Stimulated activated CD8-positive, alpha-beta memory T cell treated with anti-CD3 and anti-CD28 coated beads, Interleukin-7, amount 100 ng/mL, for 48 hours (primary cell): Measurements from ENCODE around the gene AK2.
A peak's percentile ranks its signal among the peaks of the same experiment; 100 is the strongest.
"Not testable (repeated sequence)": the region's sequence is repeated elsewhere in the genome, so short reads cannot be mapped to it uniquely, and the experiment has no call there.

ENCODE experiments used
- DNase-seq, 2 donors: peaks; one replicate each; pipeline ENCODE4 v3.0.0-alpha.2; 2020; ENCODE audit warnings: low read depth in 1 of 2; ENCODE audit errors: extremely low read depth in 1 of 2

AK2 gene

DNA sequence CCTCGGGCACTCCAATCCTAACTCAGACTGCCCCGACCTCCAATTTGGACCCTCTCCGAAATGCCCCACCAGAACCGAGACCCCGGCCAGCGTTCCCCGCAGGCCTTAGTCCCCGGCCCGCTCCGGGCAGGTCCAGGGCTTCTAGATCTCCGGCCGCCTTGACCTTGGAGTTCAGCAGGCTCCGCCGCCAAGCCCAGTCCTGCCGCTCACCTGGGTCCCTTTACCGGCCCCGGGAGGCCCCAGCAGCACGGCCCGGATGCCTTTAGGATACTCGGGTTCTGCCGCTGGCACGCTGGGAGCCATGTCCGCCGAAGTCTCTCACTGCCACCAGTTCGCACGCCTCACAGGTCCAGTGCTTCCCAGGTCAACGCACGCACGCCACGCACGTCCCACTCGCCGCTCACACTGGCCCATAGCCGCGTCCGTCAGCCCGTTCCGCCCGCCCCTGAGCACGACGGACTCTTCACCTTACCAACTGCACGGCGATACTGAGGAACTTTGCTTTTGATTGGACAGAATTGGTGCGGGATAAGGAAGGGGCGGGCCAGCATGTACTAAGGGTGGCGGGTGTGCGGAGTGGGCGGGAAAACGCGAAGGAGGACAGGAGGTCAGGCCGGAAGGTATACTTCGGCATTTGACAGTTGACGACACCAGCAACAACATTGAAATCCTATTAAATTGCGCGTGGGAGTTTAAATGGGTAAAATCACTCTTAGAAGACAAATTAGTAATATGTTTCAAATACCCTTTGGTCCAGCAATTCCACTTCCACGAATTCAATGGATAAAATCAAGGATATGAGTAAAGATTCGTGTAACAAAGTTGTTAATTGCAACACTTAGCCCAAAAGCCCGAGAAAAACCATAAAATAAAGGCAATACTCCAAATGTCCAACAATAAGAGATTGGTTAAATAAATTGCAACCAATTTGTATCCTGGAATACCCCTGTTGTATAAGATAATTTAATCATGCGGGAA, at the start of gene AK2:
Gene AK2 (minus strand): TSS at position 358 of the 978 bp plus-strand sequence. CDS start 55 bp downstream, at position 303.
- DNase-seq = peak; percentile 88 to 93

DNA sequence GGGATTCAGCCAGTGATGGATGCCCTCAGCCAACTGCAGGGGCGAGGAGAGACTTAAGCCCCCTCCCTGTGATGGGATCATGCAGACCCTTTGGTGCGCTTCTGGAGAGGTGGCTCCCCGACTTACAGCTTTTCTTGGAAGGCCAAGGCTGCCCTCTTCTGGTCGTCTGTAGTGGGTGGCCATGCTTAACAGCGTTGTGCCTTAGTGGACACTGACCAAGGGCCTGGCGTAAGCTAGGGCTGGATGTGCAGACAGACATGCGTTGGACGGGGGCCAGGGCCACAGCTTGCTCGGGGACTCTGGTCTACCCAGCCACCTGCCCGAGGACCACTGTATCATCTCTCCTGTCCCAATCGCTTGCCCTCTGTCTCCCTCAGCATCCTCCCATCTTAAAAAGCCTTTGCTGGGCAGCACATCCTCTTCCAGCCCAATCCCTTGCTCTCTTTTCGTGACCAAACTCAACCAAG, 49.7 kb upstream of the AK2 start:
- no peak for DNase-seq

DNA sequence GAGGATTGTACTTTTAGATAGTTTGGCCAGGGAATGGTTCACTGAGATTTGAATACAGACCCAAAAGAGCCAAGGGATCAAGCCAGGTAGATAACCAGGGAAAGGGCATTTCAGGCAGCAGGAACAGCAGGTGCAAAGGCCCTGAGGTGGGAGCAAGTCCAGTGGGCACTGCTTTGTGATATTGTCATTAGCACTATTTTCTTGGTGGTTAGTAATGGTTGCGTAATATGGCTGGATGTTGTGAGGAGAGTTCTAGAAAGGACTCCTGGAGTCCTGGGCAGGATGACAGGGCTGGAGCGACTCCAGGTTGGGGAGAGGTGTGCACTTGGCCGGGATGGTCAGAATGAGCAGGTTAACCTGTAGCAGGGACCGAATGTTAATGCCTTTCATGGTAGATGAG, 48.6 kb upstream of the AK2 start:
- no peak for DNase-seq

DNA sequence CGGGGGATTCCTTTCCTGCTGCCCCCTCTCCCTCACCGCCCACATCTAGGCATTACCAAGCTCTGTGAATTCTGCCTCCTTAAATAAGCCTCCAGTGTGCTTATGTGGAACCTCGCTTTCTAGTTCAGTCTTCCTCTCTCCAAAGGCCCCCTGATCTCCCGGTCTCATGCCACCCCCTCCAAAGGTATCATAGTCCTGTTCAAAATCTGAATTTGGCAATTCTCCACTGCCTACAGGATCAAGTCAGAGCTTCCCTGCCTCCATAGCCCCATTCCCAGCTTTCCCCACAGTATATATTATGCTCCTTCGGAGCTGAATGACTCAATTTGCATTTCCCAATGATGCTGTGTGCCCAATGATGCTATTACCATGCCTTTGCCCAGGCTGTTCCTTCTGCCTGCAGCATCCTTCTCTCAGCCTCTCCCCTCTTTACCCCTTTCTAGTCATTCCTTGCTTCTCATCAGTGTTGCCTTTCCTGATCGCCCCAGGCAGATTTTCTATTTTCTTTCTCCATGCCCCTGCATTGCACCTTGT, 46.0 kb upstream of the AK2 start:
- DNase-seq = no peak

DNA sequence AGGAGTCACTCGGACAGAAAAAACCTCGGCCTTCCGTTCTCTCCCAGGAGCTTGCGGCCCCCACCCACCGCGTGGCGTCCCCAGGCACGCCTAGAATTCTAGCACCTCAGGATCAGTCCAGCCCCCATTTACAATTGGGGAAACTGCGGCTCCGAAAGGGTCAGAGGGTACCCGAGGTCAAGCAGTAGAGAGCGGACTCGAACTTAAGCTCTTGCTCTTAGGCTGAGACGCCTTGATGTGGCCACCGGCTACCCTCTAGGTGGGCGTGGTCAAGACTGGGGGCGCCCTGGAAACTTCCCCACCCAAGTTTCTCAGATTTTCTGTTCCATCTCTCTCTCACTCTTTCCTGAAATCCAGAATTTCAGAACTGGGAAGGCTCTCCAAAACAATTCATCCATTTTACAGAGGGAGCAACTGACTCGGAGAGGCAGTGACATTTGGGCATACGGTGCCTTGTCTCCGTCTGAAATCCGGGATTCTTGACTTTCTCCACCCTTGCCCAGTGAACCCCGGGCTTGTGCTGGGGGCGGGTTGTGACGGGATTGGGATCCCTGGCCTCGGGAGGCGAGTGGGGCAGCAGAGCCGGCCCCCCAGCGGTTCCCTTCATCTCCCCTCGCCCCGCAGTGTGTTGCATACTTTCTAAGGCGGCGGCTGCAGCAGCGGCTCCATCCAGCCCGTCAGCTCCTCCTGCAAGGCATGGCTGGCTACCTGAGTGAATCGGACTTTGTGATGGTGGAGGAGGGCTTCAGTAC, 45.0 kb upstream of the AK2 start:
- DNase-seq = no peak

DNA sequence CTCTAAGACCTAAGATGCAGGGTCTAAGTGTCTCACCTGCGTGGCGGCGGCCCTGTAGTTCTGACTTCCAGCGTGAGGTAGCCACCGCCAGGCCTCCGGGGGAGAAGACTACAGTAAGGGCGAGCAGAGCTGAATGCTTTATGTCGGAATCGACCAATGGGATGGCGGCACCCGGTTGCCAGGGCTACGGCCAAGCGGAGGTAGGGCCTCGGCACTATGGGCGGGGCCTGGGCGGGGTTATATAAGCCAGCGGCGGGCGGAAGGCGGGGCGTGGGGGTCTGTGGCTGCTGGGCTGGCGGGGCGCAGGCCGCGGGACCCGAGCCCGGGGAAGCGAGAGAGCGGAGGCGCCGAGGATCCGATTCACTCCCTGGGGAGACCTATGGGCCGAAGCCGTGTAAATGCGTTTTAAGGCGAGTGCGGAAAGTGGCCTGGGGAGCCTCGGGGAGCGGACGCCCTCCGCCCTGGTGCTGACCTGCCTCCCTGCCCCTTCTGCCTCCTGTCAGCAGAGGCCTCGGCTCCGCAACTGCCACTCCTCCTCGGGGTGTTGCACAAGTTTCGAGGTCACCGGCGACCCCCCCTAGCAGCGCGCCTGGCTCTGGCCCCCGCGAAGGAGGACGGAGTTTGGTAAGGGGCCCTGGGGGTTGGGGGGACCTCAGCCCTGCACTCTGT, 44.3 kb upstream of the AK2 start, which contains the start of gene AZIN2:
Gene AZIN2 (plus strand): TSS at position 269 of the 669 bp plus-strand sequence. CDS start 1,097 bp downstream, outside the sequence.
- DNase-seq = peak; percentile 90 to 95

DNA sequence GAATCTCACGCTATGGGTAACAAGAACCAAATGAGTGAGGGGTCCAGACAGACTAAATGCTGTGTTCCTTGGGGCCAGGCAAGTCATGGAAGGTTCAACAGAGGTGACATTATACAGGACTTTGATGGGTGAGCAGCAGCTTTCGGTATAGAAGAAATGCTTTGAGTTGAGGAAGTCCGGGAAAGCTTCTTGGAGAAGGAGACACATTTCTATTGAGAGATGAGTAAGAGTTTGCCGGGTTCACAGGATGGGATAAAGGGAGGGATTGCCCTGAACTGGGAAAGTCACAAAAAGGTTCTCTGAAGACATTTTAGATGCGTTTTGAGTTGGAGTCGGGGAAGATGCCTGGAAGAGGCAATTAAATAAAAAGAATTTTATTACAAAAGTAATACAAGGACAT, 43.7 kb upstream of the AK2 start:
- DNase-seq = no peak

DNA sequence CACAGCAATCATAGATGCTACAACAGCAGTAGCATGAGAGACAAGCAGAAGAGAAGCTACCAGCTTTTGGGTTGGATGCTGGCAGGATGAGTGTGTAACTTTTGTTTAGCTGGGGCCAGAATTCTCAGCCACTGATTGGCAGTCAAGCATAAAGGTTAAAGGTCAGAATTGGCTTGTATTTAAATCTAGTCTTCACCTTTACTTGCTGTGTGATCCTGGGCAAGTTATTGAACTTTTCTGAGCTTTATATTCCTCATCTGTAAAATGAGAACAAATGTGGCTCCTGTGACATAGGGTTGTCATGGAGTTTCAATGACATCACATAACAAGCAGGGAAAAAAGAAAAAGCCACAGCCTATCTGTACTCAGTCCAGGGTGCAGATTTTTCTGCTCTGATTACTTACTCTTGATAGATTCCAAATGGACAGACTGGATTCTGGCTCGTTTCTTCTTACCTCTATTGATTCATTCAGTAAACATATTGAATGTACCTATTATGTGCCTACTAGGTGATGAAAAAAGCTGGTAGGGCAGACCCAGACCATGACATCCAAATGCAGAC, 41.4 kb upstream of the AK2 start:
- no peak for DNase-seq

DNA sequence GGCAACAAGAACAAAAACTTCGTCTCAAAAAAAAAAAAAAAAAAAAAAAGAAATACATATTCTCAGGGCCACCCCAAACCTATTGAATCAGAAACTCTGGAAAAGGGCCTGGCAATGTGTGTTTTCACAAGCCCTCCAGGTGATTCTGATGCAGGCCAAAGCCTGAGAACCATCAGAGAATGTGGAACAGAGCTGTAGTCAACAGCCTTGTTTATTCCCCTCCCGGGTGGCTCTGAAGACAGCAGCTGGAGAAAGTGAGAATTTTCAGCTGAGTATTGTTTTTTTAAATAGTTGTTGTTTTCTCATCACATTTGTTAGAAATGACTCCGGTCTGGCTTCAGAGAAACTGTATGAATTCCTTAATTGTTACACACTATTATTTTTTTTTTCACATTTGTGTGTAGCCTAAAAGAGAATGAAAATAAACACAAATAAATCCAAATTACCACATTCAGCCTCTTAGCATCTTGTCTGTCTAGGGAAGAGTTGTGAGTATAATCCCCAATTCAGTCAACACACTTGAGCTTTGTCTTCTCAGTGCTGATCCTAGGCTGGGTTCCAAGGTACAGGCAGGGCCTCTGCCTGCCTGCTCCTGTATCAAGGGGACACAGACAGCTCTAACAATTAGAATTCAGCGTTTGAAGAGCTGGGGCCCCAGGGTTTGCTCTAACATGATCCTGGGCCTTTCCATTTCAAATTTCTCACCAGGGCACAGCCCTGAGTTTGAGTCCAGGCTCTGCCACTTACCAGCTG, 37.7 kb upstream of the AK2 start:
- DNase-seq = no peak

DNA sequence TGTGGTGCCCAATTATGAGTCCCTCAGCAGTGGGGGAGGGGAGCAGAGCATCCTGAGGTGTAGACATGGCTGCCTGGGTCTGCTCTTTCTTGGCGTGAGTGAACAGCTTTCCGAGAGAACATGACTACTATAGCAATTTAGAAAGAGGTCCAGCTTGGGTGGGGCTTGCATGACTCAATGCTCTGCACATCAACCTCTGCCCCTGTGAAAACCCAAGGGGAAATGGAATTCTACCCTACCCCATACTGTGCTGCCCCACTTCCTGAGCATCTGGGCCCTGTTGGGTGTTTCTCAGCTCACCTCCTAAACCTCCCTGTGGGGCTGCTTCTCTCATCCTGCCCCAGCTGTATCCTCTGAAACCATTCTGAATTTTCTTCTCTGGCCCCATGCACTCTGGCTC, 36.0 kb upstream of the AK2 start:
- no peak for DNase-seq

DNA sequence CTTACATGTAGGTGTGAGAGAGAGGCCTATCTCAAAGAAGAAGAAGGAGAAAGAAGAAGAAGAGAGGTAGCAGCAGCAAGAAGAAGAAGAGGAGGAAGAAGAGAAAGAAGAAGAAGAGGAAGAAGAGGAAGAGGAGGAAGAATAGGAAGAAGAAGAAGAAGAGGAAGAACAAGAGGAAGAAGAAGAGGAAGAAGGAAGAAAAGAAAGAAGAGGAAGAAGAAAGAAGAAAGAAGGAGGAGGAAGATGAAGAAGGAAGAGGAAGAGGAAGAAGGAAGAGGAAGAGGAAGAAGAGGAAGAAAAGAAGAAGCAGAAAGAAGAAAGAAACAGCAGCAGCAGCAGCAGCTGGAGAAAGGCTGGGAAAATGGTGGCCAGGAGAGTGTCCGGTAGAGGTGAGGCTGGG, 33.9 kb upstream of the AK2 start:
- DNase-seq = no peak

DNA sequence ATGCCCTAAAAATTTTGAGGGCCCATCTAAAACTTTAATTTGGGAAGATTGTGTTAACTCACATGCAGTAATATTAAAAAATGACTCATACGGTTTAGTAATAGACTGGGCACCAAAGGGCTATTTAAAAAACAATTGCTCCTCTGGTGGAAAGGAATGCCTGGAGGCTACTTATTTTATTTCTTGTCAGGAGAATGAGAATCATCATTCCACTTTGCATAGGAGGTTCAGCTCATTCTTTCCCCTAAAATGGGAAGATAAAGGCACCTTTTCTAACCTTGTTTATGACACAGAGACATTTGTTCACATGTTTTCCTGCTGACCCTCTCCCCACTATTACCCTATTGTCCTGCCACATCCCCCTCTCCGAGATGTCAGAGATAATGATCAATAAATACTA, 31.4 kb upstream of the AK2 start:
- not testable (repeated sequence) for DNase-seq

DNA sequence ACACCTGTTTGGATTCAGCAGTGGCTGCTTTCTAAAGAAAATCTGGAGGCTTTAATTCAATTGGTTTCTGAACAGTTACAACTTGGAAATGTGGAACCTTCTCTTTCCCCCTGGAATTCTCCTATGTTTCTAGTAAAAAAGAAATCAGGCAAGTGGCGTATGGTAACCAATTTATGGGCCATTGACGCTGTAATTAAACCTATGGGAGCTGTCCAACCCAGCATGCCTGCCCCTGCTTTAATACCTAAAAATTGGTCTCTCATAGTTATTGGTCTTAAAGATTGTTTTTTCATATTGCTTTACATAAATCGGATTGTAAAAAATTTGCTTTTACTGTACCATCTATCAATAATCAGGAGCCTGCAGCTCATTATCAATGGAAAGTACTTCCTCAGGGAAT, 29.8 kb upstream of the AK2 start:
- not testable (repeated sequence) for DNase-seq

DNA sequence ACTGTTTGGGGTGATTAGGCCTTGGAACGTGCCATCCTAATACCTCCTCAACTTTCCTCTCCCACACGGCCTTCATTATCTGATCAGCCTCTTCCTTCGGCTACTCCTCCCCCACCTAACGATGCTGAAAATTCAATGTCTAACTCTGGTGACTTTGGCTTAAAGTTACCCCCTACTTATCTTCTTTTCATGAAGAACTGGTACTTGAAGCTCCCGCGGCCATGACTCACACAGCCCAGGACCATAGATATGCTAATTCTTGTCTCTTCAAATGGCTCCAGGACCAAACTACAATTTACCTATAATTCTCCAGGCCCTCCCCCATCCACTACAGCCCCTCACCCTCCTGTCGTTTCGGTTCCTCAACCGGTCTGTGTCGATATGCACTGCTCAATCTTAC, 28.6 kb upstream of the AK2 start:
- no peak for DNase-seq

DNA sequence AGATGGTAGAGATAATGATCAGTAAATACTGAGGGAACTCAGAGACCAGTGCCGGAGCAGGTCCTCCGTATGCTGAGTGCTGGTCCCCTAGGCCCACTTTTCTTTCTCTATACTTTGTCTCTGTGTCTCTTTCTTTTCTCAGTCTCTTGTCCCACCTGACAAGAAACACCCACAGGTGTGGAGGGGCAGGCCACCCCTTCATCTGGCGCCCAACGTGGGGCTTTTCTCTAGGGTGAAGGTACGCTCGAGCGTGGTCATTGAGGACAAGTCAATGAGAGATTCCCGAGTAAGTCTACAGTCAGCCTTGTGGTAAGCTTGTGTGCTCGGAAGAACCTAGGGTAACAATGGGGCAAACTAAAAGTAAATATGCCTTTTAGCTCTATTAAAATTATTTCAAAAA, 27.6 kb upstream of the AK2 start:
- not testable (repeated sequence) for DNase-seq

DNA sequence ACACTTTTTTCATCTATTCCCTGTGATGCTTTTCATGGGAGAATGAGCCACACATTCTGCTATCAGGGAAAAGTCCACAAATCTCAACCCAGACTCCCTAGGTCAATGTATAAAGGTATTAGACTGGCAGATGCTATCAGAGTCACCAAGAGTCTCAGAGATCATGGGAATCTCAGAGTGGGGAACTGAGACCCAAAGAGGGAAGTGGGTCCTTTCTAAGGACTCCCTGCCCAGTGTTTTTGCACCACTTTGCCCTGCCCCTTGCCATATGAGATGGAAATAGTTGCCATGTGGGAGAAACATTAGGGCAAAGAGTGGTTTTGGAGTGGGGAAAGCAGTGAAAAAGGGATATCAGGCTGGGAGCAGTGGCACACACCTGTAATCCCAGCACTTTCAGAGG, 25.2 kb upstream of the AK2 start:
- DNase-seq = no peak

DNA sequence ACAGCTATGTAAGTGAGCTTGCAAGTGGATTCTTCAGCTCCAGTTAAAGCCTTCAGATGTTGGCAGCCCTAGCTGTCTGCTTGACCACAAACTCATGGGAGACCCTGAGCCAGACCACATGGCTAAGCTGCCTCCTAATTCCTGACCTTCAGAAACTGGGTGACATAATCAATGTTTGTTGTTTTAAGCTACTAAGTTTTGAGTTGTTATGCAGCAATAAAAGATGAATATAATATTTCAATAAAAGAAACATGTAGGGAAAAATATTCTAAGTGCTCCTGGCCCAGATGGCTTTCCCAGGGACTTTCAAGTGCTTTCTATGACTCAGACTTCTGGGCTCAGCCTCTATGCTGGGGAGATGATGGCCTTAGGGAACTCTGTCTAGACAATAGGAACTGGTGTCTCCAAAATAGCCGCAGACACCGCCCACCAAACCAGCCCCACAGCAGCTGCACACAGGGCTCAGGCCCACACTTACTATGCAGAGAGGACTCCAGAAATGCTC, 23.9 kb upstream of the AK2 start:
- no peak for DNase-seq

DNA sequence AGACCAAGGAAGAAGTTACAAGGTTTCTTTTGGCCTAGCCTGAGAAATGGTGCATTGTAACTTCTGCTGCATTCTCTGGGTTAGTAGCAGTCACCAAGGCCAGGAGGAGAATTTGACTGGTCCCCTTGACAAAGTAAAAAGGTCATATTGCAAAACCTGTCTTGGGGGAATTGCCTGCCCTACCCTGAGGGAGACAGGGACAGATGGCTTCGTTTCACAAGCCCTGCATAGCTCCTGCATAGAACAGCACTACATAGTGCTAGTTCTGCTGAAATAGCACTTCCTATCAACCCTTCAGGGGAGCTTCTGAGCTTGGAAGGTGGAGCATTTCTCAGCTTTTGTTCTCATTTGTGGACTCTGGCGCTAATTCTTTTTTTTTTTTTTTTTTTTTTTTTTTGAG, 20.4 kb upstream of the AK2 start:
- no peak for DNase-seq

DNA sequence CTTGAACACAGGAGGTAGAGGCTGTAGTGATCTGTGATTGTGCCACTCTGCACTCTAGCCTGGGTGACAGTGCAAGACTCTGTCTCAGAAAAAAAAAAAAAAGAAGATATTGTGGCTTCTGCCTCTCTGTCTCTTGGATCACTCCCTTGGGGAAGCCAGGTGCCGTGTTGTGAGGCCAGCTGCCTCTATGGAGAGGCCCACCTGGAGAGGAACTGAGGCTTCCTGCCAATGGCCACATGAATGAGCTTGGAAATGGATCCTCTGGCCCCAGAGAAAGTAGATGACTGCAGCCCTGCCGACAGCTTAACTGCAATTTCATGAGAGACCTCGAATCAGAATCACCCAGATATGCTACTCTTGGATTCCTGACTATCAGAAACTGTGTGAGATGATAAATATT, 19.7 kb upstream of the AK2 start:
- DNase-seq = no peak
